ENCODE results near the gene PRSS22. TPM values are rescaled to one million over a fixed set of nuclear protein-coding genes. Genes with fewer than 3 reads are reported as not detected.

PRSS22 gene
- total RNA-seq, 6 experiments from 2014 or later = not detected

DNA sequence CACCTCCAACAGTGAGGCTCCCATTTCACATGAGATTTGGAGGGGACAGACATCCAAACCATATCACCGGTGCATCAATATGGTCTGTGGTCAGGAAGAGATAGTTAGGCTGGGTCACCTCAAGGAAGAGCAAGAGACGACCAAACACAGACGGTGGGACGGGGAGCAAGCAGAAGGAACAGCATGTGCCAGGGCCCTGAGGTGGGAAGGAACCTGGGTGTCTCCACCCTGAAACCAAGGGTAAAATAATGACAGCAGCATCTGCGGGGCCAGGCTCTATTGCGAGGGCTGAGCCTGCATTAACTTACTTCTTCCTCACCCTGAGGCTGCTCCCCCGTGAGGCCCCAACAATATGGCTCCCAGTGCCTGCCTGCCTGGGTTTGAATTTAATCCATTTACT, 49.8 kb downstream of the PRSS22 start:
- no peaks in the 10 kb centered on the region for H3K4me1 Mint-ChIP-seq (ENCODE audit: low read depth)
- TF ChIP-seq, protein P1, sequence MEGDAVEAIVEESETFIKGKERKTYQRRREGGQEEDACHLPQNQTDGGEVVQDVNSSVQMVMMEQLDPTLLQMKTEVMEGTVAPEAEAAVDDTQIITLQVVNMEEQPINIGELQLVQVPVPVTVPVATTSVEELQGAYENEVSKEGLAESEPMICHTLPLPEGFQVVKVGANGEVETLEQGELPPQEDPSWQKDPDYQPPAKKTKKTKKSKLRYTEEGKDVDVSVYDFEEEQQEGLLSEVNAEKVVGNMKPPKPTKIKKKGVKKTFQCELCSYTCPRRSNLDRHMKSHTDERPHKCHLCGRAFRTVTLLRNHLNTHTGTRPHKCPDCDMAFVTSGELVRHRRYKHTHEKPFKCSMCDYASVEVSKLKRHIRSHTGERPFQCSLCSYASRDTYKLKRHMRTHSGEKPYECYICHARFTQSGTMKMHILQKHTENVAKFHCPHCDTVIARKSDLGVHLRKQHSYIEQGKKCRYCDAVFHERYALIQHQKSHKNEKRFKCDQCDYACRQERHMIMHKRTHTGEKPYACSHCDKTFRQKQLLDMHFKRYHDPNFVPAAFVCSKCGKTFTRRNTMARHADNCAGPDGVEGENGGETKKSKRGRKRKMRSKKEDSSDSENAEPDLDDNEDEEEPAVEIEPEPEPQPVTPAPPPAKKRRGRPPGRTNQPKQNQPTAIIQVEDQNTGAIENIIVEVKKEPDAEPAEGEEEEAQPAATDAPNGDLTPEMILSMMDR (IDR thresholded peaks at IDR 0.05) = no peak
- H3K36me3 Mint-ChIP-seq (ENCODE audit: low read depth) = peaks cover 5% of the 10 kb centered on the region; the same call in 1 of the 2 replicates
- peaks cover 53% of the 10 kb centered on the region for H3K27me3 Mint-ChIP-seq (ENCODE audit: insufficient read depth)
- peaks cover 28% of the 10 kb centered on the region for H3K9me3 Mint-ChIP-seq
- no peak overlapping the region for H3K4me3 Mint-ChIP-seq
- DNase-seq = no peak
- no peak overlapping the region for H3K27ac Mint-ChIP-seq

DNA sequence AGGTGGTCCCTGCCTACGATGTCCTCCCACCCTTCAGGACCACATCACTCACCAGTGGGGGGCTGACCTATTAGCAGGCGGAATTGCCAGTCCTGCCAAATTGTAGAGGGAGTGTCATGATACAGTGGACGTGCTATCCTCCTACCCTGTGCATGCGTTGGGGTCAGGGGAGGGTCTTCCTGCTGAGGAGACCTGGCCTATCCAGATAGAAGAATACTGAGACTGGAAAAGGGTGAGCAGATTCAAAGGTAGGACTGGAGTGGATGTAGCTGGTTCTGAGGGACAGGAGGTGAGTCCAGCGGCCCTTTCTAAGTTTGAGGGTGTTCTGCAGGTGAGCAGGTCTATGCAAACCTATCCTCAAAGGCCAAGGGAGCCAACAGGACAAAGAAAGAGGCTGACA, 51.7 kb downstream of the PRSS22 start:
- Mint-ChIP-seq H3K4me1 (ENCODE audit: low read depth) (no peaks in the 10 kb centered on the region), H3K4me3 (no peak overlapping the region), H3K9me3 (peaks cover 33% of the 10 kb centered on the region), H3K36me3 (ENCODE audit: low read depth) (peaks cover 5% of the 10 kb centered on the region; the same call in 1 of the 2 replicates), H3K27me3 (ENCODE audit: insufficient read depth) (peaks cover 41% of the 10 kb centered on the region), H3K27ac (no peak overlapping the region)
- DNase-seq = no peak
- TF ChIP-seq, protein P1 (IDR thresholded peaks at IDR 0.05) = no peak

DNA sequence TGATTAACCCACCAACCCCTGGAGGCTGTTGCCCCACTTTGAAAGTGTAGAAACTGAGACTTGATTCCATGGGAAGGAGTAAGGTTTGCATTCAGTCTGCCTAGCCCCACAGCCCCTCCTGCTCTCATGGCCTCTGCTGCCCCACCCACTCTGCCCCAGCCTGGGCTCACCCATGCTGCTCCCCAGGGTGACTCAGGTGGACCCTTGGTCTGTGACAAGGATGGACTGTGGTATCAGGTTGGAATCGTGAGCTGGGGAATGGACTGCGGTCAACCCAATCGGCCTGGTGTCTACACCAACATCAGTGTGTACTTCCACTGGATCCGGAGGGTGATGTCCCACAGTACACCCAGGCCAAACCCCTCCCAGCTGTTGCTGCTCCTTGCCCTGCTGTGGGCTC, 53.2 kb downstream of the PRSS22 start:
- Mint-ChIP-seq H3K27me3 (ENCODE audit: insufficient read depth) (peaks cover 32% of the 10 kb centered on the region), H3K4me3 (no peak overlapping the region), H3K27ac (no peak overlapping the region), H3K9me3 (peaks cover 33% of the 10 kb centered on the region), H3K36me3 (ENCODE audit: low read depth) (peaks cover 5% of the 10 kb centered on the region; the same call in 1 of the 2 replicates), H3K4me1 (ENCODE audit: low read depth) (no peaks in the 10 kb centered on the region)
- DNase-seq = no peak
- TF ChIP-seq, protein P1 (IDR thresholded peaks at IDR 0.05) = no peak

DNA sequence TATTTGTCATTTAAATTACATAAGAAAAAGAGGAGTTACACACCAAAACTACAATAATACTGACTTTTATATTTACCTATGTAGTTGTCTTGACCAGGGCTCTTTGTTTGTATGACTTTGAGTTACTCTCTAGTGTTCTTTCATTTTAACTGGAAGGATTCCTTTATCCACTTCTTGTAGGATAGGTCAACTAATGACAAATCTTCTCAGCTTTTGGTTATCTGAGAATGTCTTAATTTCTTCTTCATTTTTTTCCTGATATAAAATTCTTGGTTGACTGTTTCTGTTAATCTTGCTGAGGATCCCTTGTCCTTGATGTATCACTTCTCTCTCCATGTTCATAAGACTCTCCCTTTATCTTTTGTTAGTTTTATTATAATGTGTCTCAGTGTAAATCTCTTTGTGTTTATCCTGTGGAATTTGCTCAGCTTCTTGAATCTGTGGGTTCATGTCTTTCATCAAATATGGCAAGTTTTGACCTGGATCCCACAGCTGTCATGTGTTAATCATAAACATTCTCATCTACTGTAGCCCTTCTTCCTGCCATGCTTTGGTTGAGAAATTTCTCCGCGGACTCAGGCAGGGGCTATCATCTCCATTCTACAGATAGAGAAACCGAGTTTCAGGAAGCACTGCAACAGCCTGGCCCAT, 54.3 kb downstream of the PRSS22 start:
- peaks cover 5% of the 10 kb centered on the region; the same call in 1 of the 2 replicates for H3K36me3 Mint-ChIP-seq (ENCODE audit: low read depth)
- TF ChIP-seq, protein P1 (IDR thresholded peaks at IDR 0.05) = no peak
- no peak overlapping the region for H3K27ac Mint-ChIP-seq
- no peaks in the 10 kb centered on the region for H3K4me1 Mint-ChIP-seq (ENCODE audit: low read depth)
- peaks cover 30% of the 10 kb centered on the region for H3K27me3 Mint-ChIP-seq (ENCODE audit: insufficient read depth)
- no peak overlapping the region for H3K4me3 Mint-ChIP-seq
- peaks cover 26% of the 10 kb centered on the region for H3K9me3 Mint-ChIP-seq
- DNase-seq = no peak

Other genes starting within 250 kb of the PRSS22 start
- gene KCTD5, start 175.6 kb downstream of the PRSS22 start, total RNA-seq (2021; fragmentation: NEBNext Ultra II Directional; extraction: Animal tissue kit (Norgen Biotek cat#: 25700)) = 10 to 100 TPM; 27.1 to 30.9 (median 28.8) TPM
- gene PRSS27, start 137.9 kb downstream of the PRSS22 start, total RNA-seq (2021; fragmentation: NEBNext Ultra II Directional; extraction: Animal tissue kit (Norgen Biotek cat#: 25700)) = under 1 TPM; 0.17 to 0.43 (median 0.31) TPM
- gene SRRM2, start 105.5 kb downstream of the PRSS22 start, total RNA-seq (2021; fragmentation: NEBNext Ultra II Directional; extraction: Animal tissue kit (Norgen Biotek cat#: 25700)) = 100 to 1,000 TPM; 223 to 317 (median 269) TPM
- 100 to 1,000 TPM; 329 to 403 (median 352) TPM for gene ELOB, start 80.9 kb downstream of the PRSS22 start, total RNA-seq (2021; fragmentation: NEBNext Ultra II Directional; extraction: Animal tissue kit (Norgen Biotek cat#: 25700))
- gene PRSS33, start 70.6 kb downstream of the PRSS22 start, total RNA-seq (2021; fragmentation: NEBNext Ultra II Directional; extraction: Animal tissue kit (Norgen Biotek cat#: 25700)) = not detected
- not detected for gene PRSS41, start 59.7 kb downstream of the PRSS22 start, total RNA-seq (2021; fragmentation: NEBNext Ultra II Directional; extraction: Animal tissue kit (Norgen Biotek cat#: 25700))
- not detected for gene PRSS21, start 40.9 kb downstream of the PRSS22 start, total RNA-seq (2021; fragmentation: NEBNext Ultra II Directional; extraction: Animal tissue kit (Norgen Biotek cat#: 25700))
- gene ZG16B, start 27.9 kb downstream of the PRSS22 start, total RNA-seq (2021; fragmentation: NEBNext Ultra II Directional; extraction: Animal tissue kit (Norgen Biotek cat#: 25700)) = under 1 TPM in 4 of 6 experiments, not detected in 2; 0.41 to 0.68 (median 0.46) TPM
- gene FLYWCH2, start 25.0 kb upstream of the PRSS22 start, total RNA-seq (2021; fragmentation: NEBNext Ultra II Directional; extraction: Animal tissue kit (Norgen Biotek cat#: 25700)) = 10 to 100 TPM; 24.5 to 29.3 (median 26.1) TPM
- 10 to 100 TPM; 30.3 to 34.9 (median 33.7) TPM for gene FLYWCH1, start 53.8 kb upstream of the PRSS22 start, total RNA-seq (2021; fragmentation: NEBNext Ultra II Directional; extraction: Animal tissue kit (Norgen Biotek cat#: 25700))
- not detected for gene KREMEN2, start 106.1 kb upstream of the PRSS22 start, total RNA-seq (2021; fragmentation: NEBNext Ultra II Directional; extraction: Animal tissue kit (Norgen Biotek cat#: 25700))
- gene PAQR4, start 111.2 kb upstream of the PRSS22 start, total RNA-seq (2021; fragmentation: NEBNext Ultra II Directional; extraction: Animal tissue kit (Norgen Biotek cat#: 25700)) = 10 to 100 TPM in 5 of 6 experiments, 1 to 10 TPM in 1; 5.7 to 16.5 (median 13.7) TPM
- gene PKMYT1, start 122.3 kb upstream of the PRSS22 start, total RNA-seq (2021; fragmentation: NEBNext Ultra II Directional; extraction: Animal tissue kit (Norgen Biotek cat#: 25700)) = 10 to 100 TPM; 21.1 to 40.8 (median 36.7) TPM
- gene CLDN9, start 154.8 kb upstream of the PRSS22 start, total RNA-seq (2021; fragmentation: NEBNext Ultra II Directional; extraction: Animal tissue kit (Norgen Biotek cat#: 25700)) = not detected
- under 1 TPM in 1 of 6 experiments, not detected in 5; 0.21 TPM for gene CLDN6, start 160.0 kb upstream of the PRSS22 start, total RNA-seq (2021; fragmentation: NEBNext Ultra II Directional; extraction: Animal tissue kit (Norgen Biotek cat#: 25700))
- 100 to 1,000 TPM; 392 to 451 (median 429) TPM for gene TNFRSF12A, start 162.2 kb upstream of the PRSS22 start, total RNA-seq (2021; fragmentation: NEBNext Ultra II Directional; extraction: Animal tissue kit (Norgen Biotek cat#: 25700))
- 10 to 100 TPM; 54.6 to 90.3 (median 83.2) TPM for gene HCFC1R1, start 165.8 kb upstream of the PRSS22 start, total RNA-seq (2021; fragmentation: NEBNext Ultra II Directional; extraction: Animal tissue kit (Norgen Biotek cat#: 25700))
- gene THOC6, start 165.9 kb upstream of the PRSS22 start, total RNA-seq (2021; fragmentation: NEBNext Ultra II Directional; extraction: Animal tissue kit (Norgen Biotek cat#: 25700)) = 10 to 100 TPM; 18.2 to 21.6 (median 19.9) TPM
- gene BICDL2, start 178.8 kb upstream of the PRSS22 start, total RNA-seq (2021; fragmentation: NEBNext Ultra II Directional; extraction: Animal tissue kit (Norgen Biotek cat#: 25700)) = not detected
- under 1 TPM in 3 of 6 experiments, not detected in 3; 0.05 to 0.17 (median 0.07) TPM for gene MMP25, start 188.4 kb upstream of the PRSS22 start, total RNA-seq (2021; fragmentation: NEBNext Ultra II Directional; extraction: Animal tissue kit (Norgen Biotek cat#: 25700))
- 1 to 10 TPM in 5 of 6 experiments, under 1 TPM in 1; 1.00 to 2.3 (median 1.7) TPM for gene IL32, start 207.5 kb upstream of the PRSS22 start, total RNA-seq (2021; fragmentation: NEBNext Ultra II Directional; extraction: Animal tissue kit (Norgen Biotek cat#: 25700))
- not detected for gene ZSCAN10, start 241.1 kb upstream of the PRSS22 start, total RNA-seq (2021; fragmentation: NEBNext Ultra II Directional; extraction: Animal tissue kit (Norgen Biotek cat#: 25700))

Measured in HFFc6 (cell line).